Neural progenitor cell (in vitro differentiated cells): Measurements from ENCODE around the gene KRT1. TPM values are rescaled to one million over a fixed set of nuclear protein-coding genes. Genes with fewer than 3 reads are reported as not detected.

Experiments
- DNase-seq: peaks from one replicate; pipeline ENCODE4 v3.0.0-alpha.2; 2016; ENCODE audit warnings: low spot score
- H2AFZ ChIP-seq: fragments of 200-600 bp; sonication (generic); replicated peaks from 2 replicates; pipeline ENCODE4 v1.6.1; 2016; ENCODE audit warnings: antibody characterized with exemption
- H3F3A ChIP-seq: fragments of 200-600 bp; sonication (generic); 2 replicates; pipeline ENCODE4 v1.6.1; 2016; ENCODE audit warnings: antibody characterized with exemption, low read depth
- H3K27ac ChIP-seq: fragments of 200-600 bp; sonication (generic); 2 replicates; pipeline ENCODE4 v1.5.1; 2016; ENCODE audit warnings: mild to moderate bottlenecking
- H3K27me3 ChIP-seq: fragments of 200-600 bp; sonication (generic); 2 replicates; pipeline ENCODE4 v1.6.1; 2016; ENCODE audit warnings: mild to moderate bottlenecking, moderate library complexity
- H3K36me3 ChIP-seq: fragments of 200-600 bp; sonication (generic); 2 replicates; pipeline ENCODE4 v1.5.1; 2016
- H3K4me1 ChIP-seq: fragments of 200-600 bp; sonication (generic); 2 replicates; pipeline ENCODE4 v1.6.1; 2016; ENCODE audit warnings: mixed run types
- H3K4me2 ChIP-seq: fragments of 200-600 bp; sonication (generic); 2 replicates; pipeline ENCODE4 v1.6.1; 2016
- H3K4me3 ChIP-seq: fragments of 200-600 bp; sonication (generic); 2 replicates; pipeline ENCODE4 v1.5.1; 2016
- H3K79me2 ChIP-seq: fragments of 200-600 bp; sonication (generic); 2 replicates; pipeline ENCODE4 v1.6.1; 2016; ENCODE audit warnings: low read depth
- H3K9ac ChIP-seq: fragments of 200-600 bp; sonication (generic); 2 replicates; pipeline ENCODE4 v1.6.1; 2016
- H3K9me3 ChIP-seq: fragments of 200-600 bp; sonication (generic); 2 replicates; pipeline ENCODE4 v1.5.1; 2016; ENCODE audit warnings: low read depth
- H4K20me1 ChIP-seq: fragments of 200-600 bp; sonication (generic); 2 replicates; pipeline ENCODE4 v1.6.1; 2016; ENCODE audit warnings: low read depth
- H3K27ac Mint-ChIP-seq: 3 replicates; pipeline ENCODE4 v1.8.0; 2021; ENCODE audit warnings: mixed read lengths
- H3K27me3 Mint-ChIP-seq: 2 replicates; pipeline ENCODE4 v1.8.0; 2022; ENCODE audit warnings: low read depth, mild to moderate bottlenecking, inconsistent platforms, moderate library complexity, mixed read lengths; ENCODE audit not compliant: insufficient read depth
- H3K36me3 Mint-ChIP-seq: 3 replicates; pipeline ENCODE4 v1.8.0; 2021; ENCODE audit warnings: mixed read lengths
- H3K4me1 Mint-ChIP-seq: 3 replicates; pipeline ENCODE4 v1.8.0; 2021; ENCODE audit warnings: mixed read lengths
- H3K4me3 Mint-ChIP-seq: 3 replicates; pipeline ENCODE4 v1.8.0; 2021; ENCODE audit warnings: mild to moderate bottlenecking, moderate library complexity, mixed read lengths
- H3K9me3 Mint-ChIP-seq: 3 replicates; pipeline ENCODE4 v1.8.0; 2020; ENCODE audit warnings: mixed read lengths
- CTCF ChIP-seq: fragments of 200-600 bp; sonication (generic); IDR thresholded peaks from 2 replicates; pipeline ENCODE4 v1.5.1; 2017; ENCODE audit warnings: antibody characterized with exemption, mild to moderate bottlenecking
- EZH2 ChIP-seq: fragments of 200-600 bp; sonication (generic); IDR thresholded peaks from 2 replicates; pipeline ENCODE4 v1.6.1; 2017; ENCODE audit warnings: antibody characterized with exemption, mild to moderate bottlenecking, moderate library complexity
- EZH2phosphoT487 ChIP-seq: fragments of 200-600 bp; sonication (generic); IDR thresholded peaks from 2 replicates; pipeline ENCODE4 v1.6.1; 2017; ENCODE audit warnings: antibody characterized with exemption
- total RNA-seq: library from RNA; depleted of rRNA; stranded (reverse); fragments of >200 nt; gene quantifications from 2 replicates; pipeline ENCODE4 v1.2.3, GENCODE V29; 2015; ENCODE audit warnings: low replicate concordance

The KRT1 gene
- total RNA-seq, 1 donor from 2014 or later = not detected

GRCh38 chr12:52627395-52628110 is 52.7 kb downstream of the KRT1 start:
- H2AFZ ChIP-seq = no peak overlapping the region
- H3K4me1 ChIP-seq = peaks cover 8% of the 10 kb centered on the region
- no peaks in the 10 kb centered on the region for H3K9me3 ChIP-seq
- no peaks in the 10 kb centered on the region for H3F3A ChIP-seq
- no peaks in the 10 kb centered on the region for H3K79me2 ChIP-seq
- H3K27me3 Mint-ChIP-seq = peaks cover 5% of the 10 kb centered on the region
- no peak for TF ChIP-seq EZH2
- TF ChIP-seq EZH2phosphoT487 = no peak
- no peak for TF ChIP-seq CTCF
- no peaks in the 10 kb centered on the region for H3K9me3 Mint-ChIP-seq
- H3K4me2 ChIP-seq = no peak overlapping the region
- H3K4me3 Mint-ChIP-seq = no peak overlapping the region
- no peak overlapping the region for H3K9ac ChIP-seq
- DNase-seq = no peak
- H3K36me3 Mint-ChIP-seq = no peaks in the 10 kb centered on the region
- H3K4me3 ChIP-seq = no peak overlapping the region
- H3K27ac ChIP-seq = no peak overlapping the region
- no peak overlapping the region for H3K27ac Mint-ChIP-seq
- no peaks in the 10 kb centered on the region for H3K27me3 ChIP-seq
- no peaks in the 10 kb centered on the region for H3K36me3 ChIP-seq
- H4K20me1 ChIP-seq = no peaks in the 10 kb centered on the region
- H3K4me1 Mint-ChIP-seq = peaks cover 7% of the 10 kb centered on the region

Other genes with a start within 250 kb of the KRT1 start
- gene KRT75, start 246.0 kb downstream of the KRT1 start, total RNA-seq = not detected in 2 replicates
- not detected in 2 replicates for gene KRT6B, start 228.3 kb downstream of the KRT1 start, total RNA-seq
- not detected in 2 replicates for gene KRT6C, start 206.6 kb downstream of the KRT1 start, total RNA-seq
- gene KRT6A, start 187.2 kb downstream of the KRT1 start, total RNA-seq = not detected in 2 replicates
- not detected in 2 replicates for gene KRT5, start 160.0 kb downstream of the KRT1 start, total RNA-seq
- not detected in 2 replicates for gene KRT71, start 127.3 kb downstream of the KRT1 start, total RNA-seq
- gene KRT74, start 106.6 kb downstream of the KRT1 start, total RNA-seq = not detected in 2 replicates
- gene KRT72, start 78.9 kb downstream of the KRT1 start, total RNA-seq = not detected in 2 replicates
- gene KRT73, start 61.8 kb downstream of the KRT1 start, total RNA-seq = not detected in 2 replicates
- not detected in 2 replicates for gene KRT2, start 28.2 kb downstream of the KRT1 start, total RNA-seq
- 0.47 TPM in 1 of 2 replicates, not detected in the other for gene KRT77, start 23.1 kb upstream of the KRT1 start, total RNA-seq
- gene KRT76, start 96.9 kb upstream of the KRT1 start, total RNA-seq = not detected in 2 replicates
- gene KRT3, start 115.7 kb upstream of the KRT1 start, total RNA-seq = not detected in 2 replicates
- not detected in 2 replicates for gene KRT4, start 133.7 kb upstream of the KRT1 start, total RNA-seq
- gene KRT79, start 153.9 kb upstream of the KRT1 start, total RNA-seq = not detected in 2 replicates
- not detected in 2 replicates for gene KRT78, start 168.6 kb upstream of the KRT1 start, total RNA-seq
- gene KRT8, start 224.7 kb upstream of the KRT1 start, total RNA-seq = 168 and 184 TPM in 2 replicates